T follicular helper cell (primary cell): Measurements from ENCODE around the gene TUBA1A.
"Not testable (repeated sequence)": the region's sequence is repeated elsewhere in the genome, so short reads cannot be mapped to it uniquely, and the experiment has no call there.

Experiments used
- DNase-seq: peaks from one replicate; pipeline ENCODE4 v3.0.0-alpha.2; 2020; ENCODE audit warnings: low read depth

TUBA1A gene

DNA sequence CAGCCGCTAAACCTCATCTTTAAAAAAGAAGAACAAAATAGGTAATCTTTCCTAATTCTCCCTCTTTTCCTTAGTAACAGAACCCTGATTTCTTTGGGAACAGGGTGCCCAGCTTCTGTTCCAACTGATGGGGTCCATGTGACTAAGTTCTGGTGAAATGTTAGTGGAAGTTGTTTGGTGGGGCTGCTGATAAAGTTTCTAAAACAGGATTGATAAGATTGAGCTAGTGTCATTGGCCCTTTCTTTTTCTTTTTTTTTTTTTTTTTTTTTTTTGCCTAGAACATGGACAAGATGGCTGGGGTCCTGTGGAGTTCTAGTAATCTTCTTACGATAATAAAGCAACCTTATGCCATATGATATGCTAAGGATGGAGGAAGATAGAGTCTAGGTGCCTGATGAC, 41.5 kb downstream of the TUBA1A start:
- no peak for DNase-seq

DNA sequence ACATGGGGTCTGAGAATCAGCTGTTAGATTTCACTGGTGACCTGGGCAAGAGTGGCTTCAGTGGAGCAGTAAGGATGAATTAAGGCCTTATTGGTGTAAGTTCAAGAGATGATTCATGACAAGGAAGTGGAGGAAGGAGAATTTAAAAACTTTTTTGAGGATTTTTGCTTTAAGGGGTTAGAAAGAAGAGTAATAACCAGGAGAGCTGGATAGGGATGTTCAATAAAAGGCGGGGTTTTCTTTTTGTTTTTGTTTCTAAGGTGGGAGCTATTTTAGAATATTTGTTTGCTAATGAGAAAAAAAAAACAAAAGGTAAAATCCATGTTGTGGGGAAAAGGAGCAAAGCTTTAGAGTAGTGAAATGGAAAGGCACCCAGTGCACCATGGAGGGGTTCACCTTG, 42.5 kb downstream of the TUBA1A start:
- DNase-seq, result no peak

DNA sequence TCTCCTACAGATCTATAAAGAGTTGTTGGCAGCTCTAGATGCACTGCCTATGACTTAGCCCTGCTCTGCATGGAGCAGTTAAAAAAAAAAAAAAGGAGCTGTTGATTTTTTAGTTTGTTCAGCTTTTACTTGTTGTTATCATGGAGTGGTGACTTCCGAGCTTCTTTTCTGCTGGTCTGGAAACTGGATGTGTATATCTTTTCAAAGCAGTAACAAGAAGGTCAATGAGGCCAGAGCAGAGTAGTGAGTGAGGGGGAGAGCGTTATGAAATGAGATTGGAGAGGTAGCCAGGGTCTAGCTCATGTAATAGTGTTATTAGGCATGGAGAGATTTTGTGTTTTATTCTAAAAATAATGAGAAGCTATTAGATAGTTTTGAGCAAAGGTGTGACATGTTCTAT, 44.5 kb downstream of the TUBA1A start:
- no peak for DNase-seq

DNA sequence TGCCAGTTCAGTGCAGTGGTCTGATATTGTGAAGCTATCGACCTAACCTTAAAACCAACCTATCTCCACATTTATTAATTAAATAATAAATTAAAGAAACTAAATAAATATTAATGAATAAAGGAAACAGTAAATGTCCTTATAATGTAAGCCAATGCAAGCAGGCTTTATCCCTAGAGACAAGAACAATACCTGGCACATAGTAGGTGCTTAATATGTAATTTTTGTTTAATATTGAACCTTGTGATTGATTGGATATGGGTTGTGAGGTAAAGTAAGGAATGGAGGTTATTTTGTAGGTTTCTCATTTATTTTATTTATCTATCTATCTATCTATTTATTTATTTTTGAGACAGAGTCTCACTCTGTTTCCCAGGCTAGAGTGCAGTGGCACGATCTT, 49.9 kb downstream of the TUBA1A start:
- no peak for DNase-seq

GRCh38 chr12:49138587-49138986, 50.3 kb downstream of the TUBA1A start:
- DNase-seq, result no peak

- no peak for DNase-seq
Measured at GRCh38 chr12:49137476-49137875, 51.4 kb downstream of the TUBA1A start.

- not testable (repeated sequence) for DNase-seq
Measured at GRCh38 chr12:49136997-49137396, 51.9 kb downstream of the TUBA1A start.
